Epithelial cell of proximal tubule (primary cell): ENCODE measurements around the gene MITF. TPM values are rescaled to one million over a fixed set of nuclear protein-coding genes. Genes with fewer than 3 reads are reported as not detected.

Source experiments
- DNase-seq: peaks from one replicate; pipeline ENCODE4 v3.0.0-alpha.2; 2011; ENCODE audit warnings: low read depth
- H3K4me3 ChIP-seq: 2 replicates; pipeline ENCODE4 v1.5.1; 2011; ENCODE audit warnings: low read depth, mild to moderate bottlenecking, low read length
- total RNA-seq: library from RNA; depleted of rRNA; stranded (reverse); fragments of >200 nt; gene quantifications from 2 replicates; pipeline ENCODE4 v1.2.3, GENCODE V29; 2015
- TF ChIP-seq, protein P1 (sequence below): conservative IDR thresholded peaks from 2 replicates; pipeline ENCODE4 v1.5.1; 2012; ENCODE audit warnings: low read depth, mild to moderate bottlenecking, low read length

The MITF gene
- total RNA-seq, 1 donor from 2014 or later = 59.7 TPM

DNA sequence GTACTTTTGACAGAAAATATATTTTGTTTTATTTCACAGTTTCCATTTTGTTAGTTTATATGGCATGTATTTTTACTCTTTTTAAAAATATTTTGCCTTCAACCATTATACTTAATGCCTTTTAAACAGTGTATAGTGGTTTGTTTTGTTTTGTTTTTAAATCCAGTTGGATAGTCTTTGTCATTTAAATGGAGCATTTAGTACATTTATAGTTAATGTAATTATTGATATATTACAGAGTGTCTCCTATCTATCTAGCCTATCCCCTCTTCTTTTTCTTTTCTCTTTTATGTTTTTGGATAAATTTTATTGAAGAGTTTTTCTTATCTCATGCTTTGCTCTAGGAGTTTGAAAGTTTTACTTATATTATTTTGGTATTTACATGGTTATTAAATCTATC, 263.9 kb downstream of the MITF start:
- DNase-seq = no peak
- H3K4me3 ChIP-seq = no peak overlapping the region
- TF ChIP-seq, protein P1, sequence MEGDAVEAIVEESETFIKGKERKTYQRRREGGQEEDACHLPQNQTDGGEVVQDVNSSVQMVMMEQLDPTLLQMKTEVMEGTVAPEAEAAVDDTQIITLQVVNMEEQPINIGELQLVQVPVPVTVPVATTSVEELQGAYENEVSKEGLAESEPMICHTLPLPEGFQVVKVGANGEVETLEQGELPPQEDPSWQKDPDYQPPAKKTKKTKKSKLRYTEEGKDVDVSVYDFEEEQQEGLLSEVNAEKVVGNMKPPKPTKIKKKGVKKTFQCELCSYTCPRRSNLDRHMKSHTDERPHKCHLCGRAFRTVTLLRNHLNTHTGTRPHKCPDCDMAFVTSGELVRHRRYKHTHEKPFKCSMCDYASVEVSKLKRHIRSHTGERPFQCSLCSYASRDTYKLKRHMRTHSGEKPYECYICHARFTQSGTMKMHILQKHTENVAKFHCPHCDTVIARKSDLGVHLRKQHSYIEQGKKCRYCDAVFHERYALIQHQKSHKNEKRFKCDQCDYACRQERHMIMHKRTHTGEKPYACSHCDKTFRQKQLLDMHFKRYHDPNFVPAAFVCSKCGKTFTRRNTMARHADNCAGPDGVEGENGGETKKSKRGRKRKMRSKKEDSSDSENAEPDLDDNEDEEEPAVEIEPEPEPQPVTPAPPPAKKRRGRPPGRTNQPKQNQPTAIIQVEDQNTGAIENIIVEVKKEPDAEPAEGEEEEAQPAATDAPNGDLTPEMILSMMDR = no peak

DNA sequence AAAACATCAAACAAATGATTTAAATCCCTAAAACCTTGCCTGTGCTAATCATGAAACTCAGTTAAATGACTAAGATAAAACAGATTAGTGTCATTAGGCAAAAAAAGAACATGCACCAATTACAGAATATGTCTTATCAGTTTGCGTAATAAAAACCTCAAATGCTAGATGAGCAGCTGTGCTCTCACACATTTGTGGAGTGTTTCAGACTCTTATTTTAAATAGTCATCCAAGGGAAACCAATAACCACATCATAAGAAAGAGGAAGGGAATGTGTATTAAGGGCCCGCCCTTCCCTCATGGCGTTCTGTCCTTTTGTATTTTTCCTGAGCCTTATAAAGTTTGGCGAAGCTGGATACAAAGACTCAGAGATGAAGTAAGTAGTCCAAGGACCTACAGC, 266.8 kb downstream of the MITF start:
- no peak for DNase-seq
- TF ChIP-seq, protein P1 = no peak
- H3K4me3 ChIP-seq = no peak overlapping the region

DNA sequence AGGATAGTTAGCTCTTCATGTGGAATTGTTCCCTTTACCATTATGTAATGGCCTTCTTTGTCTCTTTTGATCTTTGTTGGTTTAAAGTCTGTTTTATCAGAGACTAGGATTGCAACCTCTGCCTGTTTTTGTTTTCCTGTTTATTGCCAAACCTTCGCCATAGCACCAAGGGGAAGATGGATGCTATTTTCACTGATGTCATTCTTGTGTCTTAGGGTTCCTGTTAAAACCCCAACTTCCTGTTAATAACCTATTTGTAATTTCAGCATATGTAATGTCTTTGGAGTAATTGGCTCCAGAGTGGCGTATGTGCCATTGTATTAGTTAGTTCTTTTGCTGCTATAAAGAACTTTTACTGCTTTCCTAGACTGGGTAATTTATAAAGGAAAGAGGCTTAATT, 271.1 kb downstream of the MITF start:
- TF ChIP-seq, protein P1 = no peak
- no peak overlapping the region for H3K4me3 ChIP-seq
- no peak for DNase-seq

DNA sequence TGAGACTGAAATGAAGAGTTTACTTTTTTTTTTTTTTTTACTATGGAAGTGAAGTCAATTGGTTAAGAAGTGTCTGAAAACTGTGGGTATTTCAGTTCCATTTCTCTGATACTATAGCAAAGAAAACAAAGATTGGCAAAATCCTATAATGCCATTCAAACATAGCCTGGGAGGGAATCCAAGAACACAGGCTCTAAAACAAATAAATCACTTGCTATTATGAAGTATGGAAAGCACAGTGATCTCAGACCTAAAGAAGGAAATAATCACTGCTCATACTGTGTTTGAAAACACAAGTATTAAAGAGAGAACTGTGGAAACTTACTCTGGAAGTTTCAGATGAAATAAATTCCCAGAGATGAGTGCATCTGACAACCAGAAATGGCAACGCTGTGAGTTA, 272.3 kb downstream of the MITF start:
- TF ChIP-seq, protein P1 = no peak
- no peak for DNase-seq
- H3K4me3 ChIP-seq = no peak overlapping the region
